GM21786 (cell line): Measurements from ENCODE around the gene PCLO.
"Not testable (repeated sequence)": the region's sequence is repeated elsewhere in the genome, so short reads cannot be mapped to it uniquely, and the experiment has no call there.

Source experiments
- ATAC-seq: cut with Tn5 transposase; IDR thresholded peaks from one replicate; pipeline ENCODE4 v1.9.1; 2021; ENCODE audit not compliant: unreplicated experiment

Gene PCLO

DNA sequence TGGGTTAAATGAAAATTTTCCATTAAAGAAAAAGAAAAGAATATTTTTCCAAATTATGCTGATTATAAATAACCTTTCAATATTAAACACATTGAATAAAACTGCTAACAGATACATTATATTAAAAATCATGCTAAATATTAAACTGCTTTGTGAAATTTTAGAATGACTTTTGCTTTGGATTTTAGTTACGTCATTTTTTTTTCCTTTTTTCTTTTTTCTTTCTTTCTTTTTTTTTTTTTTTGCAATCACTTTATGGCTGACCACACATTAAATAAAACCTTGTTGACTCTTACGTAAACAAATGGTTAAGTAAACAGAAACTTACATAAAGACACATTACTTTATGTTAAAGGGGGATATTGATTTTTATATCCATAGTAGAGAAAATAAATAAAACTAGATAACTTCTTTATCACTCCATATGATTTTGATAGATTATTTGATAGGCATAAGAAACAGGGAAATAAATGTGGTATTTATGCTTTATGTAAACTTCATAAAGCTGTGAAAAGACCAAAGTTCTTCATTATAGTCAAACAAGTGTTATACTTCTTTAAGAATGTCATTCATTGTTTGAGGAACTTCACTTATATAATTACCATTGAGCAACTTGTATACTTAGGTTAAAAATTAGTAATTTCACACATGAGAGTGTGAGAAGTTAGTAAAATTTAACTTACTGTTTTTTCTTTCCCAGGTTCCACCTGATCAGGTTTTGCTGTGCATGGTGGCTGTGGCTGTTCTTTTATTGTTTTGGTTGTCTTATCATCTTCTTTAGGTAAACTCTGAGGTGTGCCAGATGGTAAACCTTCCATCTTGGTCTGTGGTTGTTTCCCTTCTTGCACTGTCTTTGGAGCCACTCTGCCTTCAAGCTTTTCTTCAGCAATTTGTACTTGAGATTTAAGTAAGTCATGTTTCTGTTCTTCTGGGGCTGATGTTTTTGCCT, 197.3 kb downstream of the PCLO start:
- ATAC-seq, result no peak

GRCh38 chr7:82964150-82964882, 198.4 kb downstream of the PCLO start:
- ATAC-seq, result peak; percentile 78

DNA sequence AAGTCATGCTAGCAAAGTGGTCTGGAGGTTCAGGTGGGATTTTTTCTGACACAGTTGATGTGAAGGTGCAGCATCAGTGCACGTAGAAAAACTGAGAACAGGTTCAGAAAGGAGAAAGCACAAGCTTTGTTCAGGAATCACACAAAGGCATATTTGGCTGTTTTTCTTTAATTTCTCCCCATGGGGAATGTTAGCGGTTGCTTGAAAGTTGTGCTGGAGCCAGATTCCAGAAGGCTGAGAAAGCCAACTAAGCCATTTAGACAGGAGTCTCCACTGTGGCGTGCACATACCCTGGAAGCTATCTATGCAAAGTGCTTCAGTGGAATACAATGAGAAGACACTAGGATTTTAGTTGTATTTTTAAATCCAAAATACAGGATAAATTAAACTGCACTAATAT, 201.4 kb downstream of the PCLO start:
- no peak for ATAC-seq

DNA sequence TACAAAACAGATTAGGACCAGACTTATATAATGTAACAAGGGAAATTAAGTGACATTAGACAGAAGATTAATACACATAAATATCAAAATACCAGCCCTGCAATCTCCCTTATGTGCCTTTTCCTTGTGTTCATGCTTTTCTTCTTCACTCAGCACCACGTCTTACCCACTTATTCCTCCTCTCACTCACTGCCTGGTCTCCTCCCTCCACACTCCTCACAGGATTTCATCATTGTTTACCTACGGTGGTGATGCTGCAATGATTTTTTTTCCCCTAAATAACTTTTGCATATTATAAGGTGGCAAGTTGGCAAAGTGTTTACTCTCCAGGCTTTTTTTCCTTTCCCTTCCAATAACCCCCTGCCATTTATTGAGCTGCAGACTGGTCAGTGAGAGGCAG, 203.2 kb downstream of the PCLO start:
- ATAC-seq, result no peak

DNA sequence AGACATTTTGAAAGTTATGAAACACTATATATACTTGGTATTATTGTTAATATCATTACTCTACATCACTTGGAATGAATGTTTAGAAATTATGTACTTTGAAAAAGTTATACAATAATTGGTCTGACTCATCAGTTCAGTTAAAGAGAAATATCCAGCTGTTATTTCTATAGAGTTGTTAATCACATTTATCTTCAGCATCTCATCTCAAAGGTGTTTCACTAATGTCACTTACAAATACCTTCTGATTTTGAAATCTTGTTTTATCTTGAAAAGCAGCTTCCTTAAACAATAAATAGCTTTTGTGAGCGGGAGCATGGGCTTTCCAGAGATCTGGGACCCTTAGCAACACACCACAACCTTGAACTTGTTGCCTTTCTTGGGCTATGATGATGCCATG, 205.2 kb downstream of the PCLO start:
- no peak for ATAC-seq

DNA sequence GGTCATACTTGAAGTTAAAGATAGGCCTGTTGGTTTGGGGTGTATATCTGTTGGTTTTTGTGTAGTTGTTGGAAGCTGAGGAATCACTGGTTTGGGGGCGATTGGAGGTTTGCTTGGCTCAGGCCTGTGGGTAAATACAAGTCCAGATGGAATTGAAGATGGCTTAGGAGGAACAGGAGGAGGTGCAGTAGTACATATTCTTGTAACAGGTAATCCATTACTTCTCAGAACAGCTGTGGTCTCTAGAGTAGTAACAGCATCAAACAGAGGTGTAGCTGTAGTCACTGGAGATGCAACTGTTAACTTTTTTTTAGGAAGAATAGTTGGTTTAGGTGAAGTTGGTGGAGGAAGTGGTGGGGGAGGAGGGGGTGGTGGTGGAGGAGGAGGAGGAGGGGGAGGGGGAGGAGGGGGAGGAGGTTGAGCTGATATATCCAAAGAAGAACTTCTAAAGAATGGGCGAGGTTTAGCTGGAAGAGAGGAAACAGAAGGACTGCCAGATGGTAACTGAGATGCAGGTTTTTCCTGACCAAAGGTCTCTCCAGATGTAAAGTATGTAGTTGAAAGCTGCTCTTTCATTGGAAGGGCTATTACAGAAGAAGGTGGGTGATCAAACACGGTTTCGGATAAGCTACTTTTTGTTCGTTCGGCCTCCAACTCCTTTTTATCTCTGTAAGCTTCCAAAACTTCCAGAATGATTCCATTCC, 209.2 kb downstream of the PCLO start:
- no peak for ATAC-seq

GRCh38 chr7:82950436-82950835, 212.2 kb downstream of the PCLO start:
- no peak for ATAC-seq

DNA sequence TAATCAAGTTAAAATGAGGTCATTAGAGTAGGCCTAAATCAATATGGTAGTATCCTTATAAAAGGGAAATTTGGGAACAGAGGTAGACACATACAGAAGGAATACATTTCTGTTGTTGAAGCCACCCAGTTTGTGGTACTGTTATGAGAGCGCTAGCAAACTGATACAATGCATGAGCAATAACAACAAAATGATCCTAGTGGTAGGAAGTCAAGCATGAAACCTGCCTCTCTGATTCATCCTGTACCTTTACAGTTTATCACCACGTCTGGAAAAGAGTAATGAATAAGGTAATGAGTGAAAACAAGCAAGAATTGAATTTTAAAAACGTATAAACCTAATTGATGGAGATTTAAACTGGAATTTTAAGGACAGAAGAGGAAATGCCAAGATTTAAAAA, 217.2 kb downstream of the PCLO start:
- no peak for ATAC-seq

- no peak for ATAC-seq
These were observed 217.6 kb downstream of the PCLO start for GRCh38 chr7:82945056-82945455.

DNA sequence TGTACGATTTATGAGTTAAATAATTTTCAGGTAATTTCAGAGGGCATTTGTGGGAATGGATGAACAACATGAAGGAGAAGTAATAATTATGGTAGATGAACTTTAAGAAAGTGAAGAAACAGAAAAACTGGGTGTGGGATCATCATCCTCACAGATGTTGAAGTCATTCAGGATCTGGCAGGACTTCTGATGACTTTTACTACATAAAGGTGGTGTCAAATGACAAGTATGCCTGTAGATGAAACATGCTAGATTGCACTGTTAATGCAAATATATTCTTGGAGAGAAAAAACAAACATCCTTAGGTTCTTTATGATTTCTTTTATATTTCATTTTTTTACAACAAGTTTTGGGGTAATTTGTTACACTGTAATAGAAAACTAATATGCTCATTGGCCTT, 230.2 kb downstream of the PCLO start:
- ATAC-seq, result no peak

- ATAC-seq, result no peak
These were observed 236.2 kb downstream of the PCLO start for GRCh38 chr7:82926477-82926876.

- ATAC-seq, result no peak
These were observed 237.4 kb downstream of the PCLO start for GRCh38 chr7:82925331-82925730.

- ATAC-seq, result no peak
These were observed 256.2 kb downstream of the PCLO start for GRCh38 chr7:82906502-82906901.

DNA sequence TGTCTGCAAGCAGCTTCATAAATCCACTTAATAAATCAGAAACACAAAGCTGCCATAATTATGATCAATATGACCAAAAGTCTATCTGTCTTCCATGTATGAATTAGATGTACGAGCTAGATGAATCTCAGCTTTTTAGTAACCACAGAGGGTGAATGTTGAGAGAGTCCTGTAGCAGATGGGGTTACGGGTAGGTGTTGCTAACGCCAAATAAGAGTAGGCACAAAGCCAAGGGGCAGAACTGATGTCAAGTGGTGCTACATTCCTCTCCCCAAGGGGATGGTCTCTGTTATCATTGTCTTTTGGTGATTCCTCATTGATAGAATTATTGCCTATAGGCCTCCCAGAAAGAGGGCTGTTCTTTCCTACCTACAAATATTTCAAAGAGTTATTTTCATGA, 257.8 kb downstream of the PCLO start:
- ATAC-seq, result no peak

- ATAC-seq, result not testable (repeated sequence)
These were observed 261.6 kb downstream of the PCLO start for GRCh38 chr7:82901098-82901497.

- ATAC-seq, result no peak
These were observed 265.2 kb downstream of the PCLO start for GRCh38 chr7:82897500-82897899.

GRCh38 chr7:82894341-82894740, 268.3 kb downstream of the PCLO start:
- ATAC-seq, result not testable (repeated sequence)

GRCh38 chr7:82886324-82886723, 276.4 kb downstream of the PCLO start:
- no peak for ATAC-seq

GRCh38 chr7:82865856-82866255, 296.8 kb downstream of the PCLO start:
- no peak for ATAC-seq

GRCh38 chr7:82859106-82859850, 303.4 kb downstream of the PCLO start:
- no peak for ATAC-seq

- ATAC-seq, result no peak
These were observed 311.6 kb downstream of the PCLO start for GRCh38 chr7:82851121-82851520.
